A549 (cell line): Measurements from ENCODE around the gene SRRT.
A peak's percentile ranks its signal among the peaks of the same experiment; 100 is the strongest.

Experiments used
- JUNB ChIP-seq: fragments of >200 bp; sonication (Bioruptor Twin); formaldehyde crosslinking; IDR thresholded peaks from 2 replicates; pipeline ENCODE4 v1.6.1; 2016
- TF ChIP-seq, protein P1 (sequence below): fragments of >200 bp; sonication (Bioruptor Twin); formaldehyde crosslinking; IDR thresholded peaks from 3 replicates; pipeline ENCODE4 v1.5.1; 2016

DNA sequence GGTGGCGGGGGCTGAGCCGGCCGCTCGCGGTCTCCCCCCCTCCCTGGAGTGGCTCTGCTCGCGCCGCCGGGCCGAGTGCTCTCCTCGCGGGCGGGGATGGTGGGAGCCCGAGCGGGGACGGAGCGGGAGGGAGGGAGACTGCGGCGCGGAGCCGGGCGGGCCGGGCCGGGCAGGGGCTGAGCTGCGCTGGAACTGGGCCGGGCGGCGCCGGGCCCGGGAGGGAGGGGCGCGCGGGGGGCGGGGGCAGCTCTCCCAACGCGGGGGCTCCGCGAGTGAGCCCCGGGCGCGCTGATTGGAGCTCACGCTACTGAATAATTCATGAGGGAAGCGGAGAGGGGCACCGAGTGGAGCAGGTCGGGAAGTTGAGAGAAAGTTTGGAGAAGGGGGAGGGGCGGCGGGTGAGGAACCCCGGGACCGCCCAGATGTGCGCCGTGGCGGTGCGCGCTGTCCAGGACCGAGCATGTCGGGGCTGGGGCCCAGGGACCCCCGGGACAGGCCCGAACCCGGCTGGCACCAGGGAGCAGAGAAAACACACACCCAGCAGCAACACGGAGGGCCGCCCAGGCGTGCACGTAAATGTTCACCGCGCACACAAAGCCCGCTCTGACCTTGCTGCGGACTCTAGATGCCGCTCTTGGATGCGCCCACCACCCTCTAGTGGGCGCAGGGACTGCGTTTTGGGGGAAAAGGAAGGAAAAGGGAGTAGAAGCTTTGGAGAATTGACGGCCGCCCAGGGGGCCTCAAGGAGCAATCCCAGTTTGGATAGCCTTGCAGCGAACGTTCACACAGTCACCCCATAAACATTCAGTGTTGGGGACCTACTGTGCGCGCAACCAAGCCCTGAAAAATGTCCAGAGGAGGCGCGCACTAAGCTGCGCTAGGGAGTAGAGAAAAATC lies 47.3 kb upstream of the SRRT start, which contains the start of gene EPHB4:
- TF ChIP-seq, protein P1, sequence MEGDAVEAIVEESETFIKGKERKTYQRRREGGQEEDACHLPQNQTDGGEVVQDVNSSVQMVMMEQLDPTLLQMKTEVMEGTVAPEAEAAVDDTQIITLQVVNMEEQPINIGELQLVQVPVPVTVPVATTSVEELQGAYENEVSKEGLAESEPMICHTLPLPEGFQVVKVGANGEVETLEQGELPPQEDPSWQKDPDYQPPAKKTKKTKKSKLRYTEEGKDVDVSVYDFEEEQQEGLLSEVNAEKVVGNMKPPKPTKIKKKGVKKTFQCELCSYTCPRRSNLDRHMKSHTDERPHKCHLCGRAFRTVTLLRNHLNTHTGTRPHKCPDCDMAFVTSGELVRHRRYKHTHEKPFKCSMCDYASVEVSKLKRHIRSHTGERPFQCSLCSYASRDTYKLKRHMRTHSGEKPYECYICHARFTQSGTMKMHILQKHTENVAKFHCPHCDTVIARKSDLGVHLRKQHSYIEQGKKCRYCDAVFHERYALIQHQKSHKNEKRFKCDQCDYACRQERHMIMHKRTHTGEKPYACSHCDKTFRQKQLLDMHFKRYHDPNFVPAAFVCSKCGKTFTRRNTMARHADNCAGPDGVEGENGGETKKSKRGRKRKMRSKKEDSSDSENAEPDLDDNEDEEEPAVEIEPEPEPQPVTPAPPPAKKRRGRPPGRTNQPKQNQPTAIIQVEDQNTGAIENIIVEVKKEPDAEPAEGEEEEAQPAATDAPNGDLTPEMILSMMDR: peak; percentile 64
- no peak for TF ChIP-seq JUNB
